GM23338 (cell line): ENCODE results near the gene DHX30.

Experiments used
- NANOG ChIP-seq: IDR thresholded peaks from 2 replicates; pipeline ENCODE4 v1.6.1; 2016; ENCODE audit warnings: antibody characterized with exemption, borderline replicate concordance
- POLR2AphosphoS5 ChIP-seq: IDR thresholded peaks from 2 replicates; pipeline ENCODE4 v1.6.1; 2016; ENCODE audit warnings: antibody characterized with exemption, low read depth
- TF ChIP-seq, protein P1 (sequence below), 2 experiments: fragments of 200-600 bp in 1 of 2; sonication (generic) in 1 of 2; conservative IDR thresholded peaks; 2 replicates each; pipeline versions ENCODE4 v1.5.1 to v1.6.1; 2016 to 2017; ENCODE audit warnings: antibody characterized with exemption in 2 of 2, low read depth in 2 of 2, mild to moderate bottlenecking in 2 of 2, moderate library complexity in 1 of 2

DNA sequence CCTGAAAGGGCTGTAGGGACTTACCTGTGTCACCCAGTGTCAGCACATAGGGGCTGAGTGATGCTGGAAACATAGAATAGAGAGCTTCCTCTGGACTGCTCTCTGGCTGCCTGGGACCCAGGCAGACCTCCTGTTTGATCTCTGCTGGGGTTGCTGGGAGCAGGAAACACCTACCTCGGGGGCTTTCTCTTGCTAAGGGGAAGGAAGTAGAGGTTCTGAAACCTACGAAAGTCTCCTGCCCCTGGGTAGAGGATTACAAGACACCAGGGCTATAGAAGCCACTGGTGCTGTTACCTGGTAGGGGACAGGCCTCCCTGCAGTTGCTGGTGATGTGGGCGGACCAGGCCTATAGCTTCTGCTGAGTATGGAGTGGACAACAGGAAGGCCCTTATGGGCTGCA, 81.7 kb downstream of the DHX30 start:
- TF ChIP-seq, protein P1, sequence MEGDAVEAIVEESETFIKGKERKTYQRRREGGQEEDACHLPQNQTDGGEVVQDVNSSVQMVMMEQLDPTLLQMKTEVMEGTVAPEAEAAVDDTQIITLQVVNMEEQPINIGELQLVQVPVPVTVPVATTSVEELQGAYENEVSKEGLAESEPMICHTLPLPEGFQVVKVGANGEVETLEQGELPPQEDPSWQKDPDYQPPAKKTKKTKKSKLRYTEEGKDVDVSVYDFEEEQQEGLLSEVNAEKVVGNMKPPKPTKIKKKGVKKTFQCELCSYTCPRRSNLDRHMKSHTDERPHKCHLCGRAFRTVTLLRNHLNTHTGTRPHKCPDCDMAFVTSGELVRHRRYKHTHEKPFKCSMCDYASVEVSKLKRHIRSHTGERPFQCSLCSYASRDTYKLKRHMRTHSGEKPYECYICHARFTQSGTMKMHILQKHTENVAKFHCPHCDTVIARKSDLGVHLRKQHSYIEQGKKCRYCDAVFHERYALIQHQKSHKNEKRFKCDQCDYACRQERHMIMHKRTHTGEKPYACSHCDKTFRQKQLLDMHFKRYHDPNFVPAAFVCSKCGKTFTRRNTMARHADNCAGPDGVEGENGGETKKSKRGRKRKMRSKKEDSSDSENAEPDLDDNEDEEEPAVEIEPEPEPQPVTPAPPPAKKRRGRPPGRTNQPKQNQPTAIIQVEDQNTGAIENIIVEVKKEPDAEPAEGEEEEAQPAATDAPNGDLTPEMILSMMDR (conservative IDR thresholded peaks at IDR 0.05; ENCODE audit: low read depth in 2 of 2), result no peak
- no peak for TF ChIP-seq POLR2AphosphoS5
- no peak for TF ChIP-seq NANOG
